HG02678 (cell line): ENCODE data around the gene PCDHGA2.
A peak's percentile ranks its signal among the peaks of the same experiment; 100 is the strongest.
"Not testable (repeated sequence)": the region's sequence is repeated elsewhere in the genome, so short reads cannot be mapped to it uniquely, and the experiment has no call there.

Experiments used
- ATAC-seq: cut with Tn5 transposase; IDR thresholded peaks from one replicate; pipeline ENCODE4 v1.9.1; 2021; ENCODE audit warnings: mild to moderate bottlenecking, moderate library complexity; ENCODE audit not compliant: unreplicated experiment

PCDHGA2 gene

DNA sequence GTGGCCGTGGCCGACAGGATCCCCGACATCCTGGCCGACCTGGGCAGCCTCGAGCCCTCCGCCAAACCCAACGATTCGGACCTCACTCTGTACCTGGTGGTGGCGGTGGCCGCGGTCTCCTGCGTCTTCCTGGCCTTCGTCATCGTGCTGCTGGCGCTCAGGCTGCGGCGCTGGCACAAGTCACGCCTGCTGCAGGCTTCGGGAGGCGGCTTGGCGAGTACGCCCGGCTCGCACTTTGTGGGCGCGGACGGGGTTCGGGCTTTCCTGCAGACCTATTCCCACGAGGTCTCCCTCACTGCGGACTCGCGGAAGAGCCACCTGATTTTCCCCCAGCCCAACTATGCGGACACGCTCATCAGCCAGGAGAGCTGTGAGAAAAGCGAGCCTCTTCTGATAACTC, 7.5 kb downstream of the PCDHGA2 start:
- not testable (repeated sequence) for ATAC-seq

DNA sequence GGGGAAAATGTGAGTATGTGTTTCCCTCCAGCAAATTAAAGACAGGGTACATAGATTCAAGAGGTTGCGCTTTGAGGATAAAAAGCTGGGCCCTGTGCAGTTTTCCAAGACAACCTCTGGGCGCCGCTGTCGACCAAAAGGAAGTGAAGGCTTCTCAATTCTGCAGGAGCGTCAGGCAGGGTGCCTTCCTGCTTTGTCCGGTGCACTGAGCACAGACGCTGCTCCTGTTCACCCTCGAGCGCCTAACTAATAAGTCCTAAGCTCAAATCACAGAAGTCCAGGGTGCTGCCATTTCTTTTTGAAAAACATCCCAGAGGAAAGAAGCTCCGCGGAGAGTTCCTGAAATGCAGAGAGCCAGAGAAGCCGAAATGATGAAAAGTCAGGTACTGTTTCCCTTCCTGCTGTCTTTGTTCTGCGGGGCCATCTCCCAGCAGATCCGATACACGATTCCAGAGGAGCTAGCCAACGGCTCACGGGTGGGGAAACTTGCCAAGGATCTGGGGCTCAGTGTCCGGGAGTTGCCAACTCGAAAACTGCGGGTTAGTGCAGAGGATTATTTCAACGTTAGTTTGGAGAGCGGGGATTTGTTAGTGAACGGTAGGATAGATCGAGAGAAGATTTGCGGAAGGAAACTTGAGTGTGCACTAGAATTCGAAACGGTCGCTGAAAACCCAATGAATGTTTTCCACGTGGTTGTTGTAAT, 11.5 kb downstream of the PCDHGA2 start, which contains the start of gene PCDHGB1:
TSS of gene PCDHGB1 (plus strand) at position 183 of the 703 bp plus-strand sequence. CDS start at position 345, 162 bp downstream.
- ATAC-seq = no peak

DNA sequence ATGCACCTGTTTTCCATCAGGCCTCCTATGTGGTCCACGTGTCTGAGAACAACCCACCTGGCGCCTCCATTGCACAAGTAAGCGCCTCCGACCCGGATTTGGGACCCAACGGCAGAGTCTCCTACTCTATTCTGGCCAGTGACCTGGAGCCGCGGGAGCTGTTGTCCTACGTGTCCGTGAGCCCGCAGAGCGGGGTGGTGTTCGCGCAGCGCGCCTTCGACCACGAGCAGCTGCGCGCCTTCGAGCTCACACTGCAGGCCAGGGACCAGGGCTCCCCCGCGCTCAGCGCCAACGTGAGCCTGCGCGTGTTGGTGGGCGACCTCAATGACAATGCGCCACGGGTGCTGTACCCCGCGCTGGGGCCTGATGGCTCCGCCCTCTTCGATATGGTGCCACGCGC, 13.0 kb downstream of the PCDHGA2 start:
- no peak for ATAC-seq

DNA sequence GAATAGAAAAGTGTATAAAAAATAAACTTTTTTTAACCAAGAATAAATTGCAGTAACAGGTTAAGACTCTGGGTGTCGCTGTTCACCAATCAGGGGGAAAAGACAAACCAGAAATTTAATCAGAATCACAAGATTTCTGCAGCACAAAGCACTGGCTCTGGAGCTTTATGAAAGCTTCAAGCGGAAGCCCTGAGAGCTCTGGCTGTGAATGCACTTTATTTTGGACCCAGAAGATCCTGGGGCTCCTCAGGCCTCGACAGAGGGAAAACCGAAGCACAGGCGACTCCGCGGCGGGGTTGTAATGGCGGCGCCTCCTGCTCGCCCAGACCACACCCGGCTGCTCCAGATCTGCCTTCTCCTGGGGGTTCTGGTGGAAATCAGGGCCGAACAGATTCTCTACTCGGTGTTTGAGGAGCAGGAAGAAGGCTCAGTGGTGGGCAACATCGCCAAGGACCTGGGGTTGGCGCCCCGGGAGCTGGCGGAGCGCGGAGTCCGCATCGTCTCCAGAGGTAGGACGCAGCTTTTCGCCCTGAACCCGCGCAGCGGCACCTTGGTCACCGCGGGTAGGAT, 16.4 kb downstream of the PCDHGA2 start, which contains the start of gene PCDHGA4:
TSS of gene PCDHGA4 (plus strand) at position 122 of the 570 bp plus-strand sequence. CDS start at position 209, 87 bp downstream.
- ATAC-seq = no peak

DNA sequence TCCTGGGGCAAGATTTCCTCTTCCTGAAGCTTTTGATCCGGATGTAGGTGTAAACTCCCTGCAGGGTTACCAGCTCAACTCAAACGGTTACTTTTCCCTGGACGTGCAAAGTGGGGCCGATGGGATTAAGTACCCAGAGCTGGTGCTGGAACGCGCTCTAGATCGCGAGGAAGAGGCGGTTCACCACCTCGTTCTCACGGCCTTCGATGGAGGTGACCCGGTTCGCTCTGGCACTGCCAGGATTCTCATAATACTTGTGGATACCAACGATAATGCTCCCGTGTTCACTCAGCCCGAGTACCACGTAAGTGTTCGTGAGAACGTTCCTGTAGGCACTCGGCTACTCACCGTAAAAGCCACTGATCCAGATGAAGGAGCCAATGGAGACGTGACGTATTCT, 17.1 kb downstream of the PCDHGA2 start:
- no peak for ATAC-seq

DNA sequence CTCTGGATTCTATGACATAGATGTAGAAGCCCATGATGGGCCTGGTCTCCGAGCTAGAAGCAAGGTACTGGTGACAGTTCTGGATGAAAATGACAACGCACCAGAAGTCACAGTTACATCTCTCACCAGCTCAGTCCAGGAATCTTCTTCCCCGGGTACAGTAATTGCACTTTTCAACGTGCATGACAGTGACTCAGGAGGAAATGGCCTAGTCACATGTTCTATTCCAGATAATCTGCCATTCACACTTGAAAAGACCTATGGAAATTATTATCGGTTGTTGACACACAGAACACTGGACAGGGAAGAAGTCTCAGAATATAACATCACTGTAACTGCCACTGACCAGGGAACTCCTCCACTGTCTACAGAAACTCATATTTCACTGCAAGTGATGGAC, 17.6 kb downstream of the PCDHGA2 start:
- ATAC-seq = no peak

DNA sequence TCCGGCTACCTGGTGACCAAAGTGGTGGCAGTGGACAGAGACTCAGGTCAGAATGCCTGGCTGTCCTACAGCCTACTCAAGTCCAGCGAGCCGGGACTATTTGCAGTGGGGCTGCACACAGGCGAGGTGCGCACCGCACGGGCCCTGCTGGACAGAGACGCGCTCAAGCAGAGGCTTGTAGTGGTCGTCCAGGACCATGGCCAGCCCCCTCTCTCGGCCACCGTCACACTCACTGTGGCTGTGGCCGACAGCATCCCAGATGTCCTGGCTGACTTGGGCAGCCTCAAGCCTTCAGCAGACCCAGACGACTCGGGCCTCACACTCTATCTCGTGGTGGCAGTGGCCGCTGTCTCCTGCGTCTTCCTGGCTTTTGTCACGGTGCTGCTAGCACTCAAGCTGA, 18.4 kb downstream of the PCDHGA2 start:
- ATAC-seq = no peak

DNA sequence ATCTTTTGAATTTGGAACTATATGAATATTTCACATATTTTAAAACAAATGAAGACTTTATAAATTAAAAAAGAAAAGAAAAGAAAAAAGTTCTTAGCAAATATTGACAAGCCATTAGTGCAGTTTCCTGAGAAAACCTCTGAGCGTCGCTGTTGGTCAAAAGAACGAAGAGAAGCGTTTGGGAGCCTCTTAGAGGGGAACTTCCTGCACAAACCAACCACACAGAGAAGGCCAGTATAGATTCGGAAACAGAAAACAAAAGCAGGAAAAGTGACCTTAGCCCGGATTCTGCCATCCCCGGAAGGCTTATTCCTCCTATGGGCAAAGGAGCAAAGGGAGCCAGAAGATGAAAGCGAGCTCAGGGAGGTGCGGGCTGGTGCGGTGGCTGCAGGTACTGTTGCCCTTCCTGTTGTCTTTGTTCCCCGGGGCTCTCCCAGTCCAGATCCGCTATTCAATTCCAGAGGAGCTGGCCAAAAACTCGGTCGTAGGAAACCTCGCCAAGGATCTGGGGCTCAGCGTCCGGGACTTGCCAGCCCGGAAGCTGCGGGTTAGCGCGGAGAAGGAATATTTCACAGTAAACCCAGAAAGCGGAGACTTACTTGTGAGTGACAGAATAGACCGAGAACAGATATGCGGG, 21.3 kb downstream of the PCDHGA2 start, which contains the start of gene PCDHGB2:
TSS of gene PCDHGB2 (plus strand) at position 205 of the 637 bp plus-strand sequence. CDS start at position 347, 142 bp downstream.
- peak; percentile 73 for ATAC-seq

DNA sequence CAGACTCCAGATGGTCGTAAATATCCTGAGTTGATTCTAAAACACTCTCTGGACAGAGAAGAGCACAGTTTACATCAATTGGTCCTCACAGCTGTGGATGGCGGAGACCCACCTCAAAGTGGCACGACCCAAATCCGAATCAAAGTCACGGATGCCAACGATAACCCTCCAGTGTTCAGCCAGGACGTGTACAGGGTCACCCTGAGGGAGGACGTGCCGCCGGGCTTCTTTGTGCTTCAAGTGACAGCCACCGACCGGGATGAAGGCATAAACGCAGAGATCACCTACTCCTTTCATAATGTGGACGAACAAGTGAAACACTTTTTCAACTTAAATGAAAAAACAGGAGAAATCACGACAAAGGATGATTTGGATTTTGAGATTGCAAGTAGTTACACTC, 22.1 kb downstream of the PCDHGA2 start:
- no peak for ATAC-seq

DNA sequence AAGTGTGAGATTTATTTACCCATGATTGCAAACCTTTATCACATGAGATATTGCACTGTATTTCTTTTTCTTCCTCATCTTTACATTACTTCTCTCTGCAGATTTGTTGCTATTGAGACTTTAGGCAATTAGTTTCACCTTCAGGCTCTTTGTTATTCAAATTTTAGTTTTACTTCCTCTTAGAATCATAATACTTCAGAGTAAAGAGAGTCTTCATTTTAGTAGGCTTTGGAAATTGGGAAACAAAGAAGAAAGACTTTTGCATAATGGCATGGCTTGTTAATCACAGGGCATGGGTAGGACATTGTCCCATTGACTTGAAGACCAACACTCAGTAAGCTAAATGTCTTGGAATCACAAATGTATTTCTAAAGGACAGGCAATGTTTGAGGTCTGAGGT, 24.2 kb downstream of the PCDHGA2 start:
- no peak for ATAC-seq

DNA sequence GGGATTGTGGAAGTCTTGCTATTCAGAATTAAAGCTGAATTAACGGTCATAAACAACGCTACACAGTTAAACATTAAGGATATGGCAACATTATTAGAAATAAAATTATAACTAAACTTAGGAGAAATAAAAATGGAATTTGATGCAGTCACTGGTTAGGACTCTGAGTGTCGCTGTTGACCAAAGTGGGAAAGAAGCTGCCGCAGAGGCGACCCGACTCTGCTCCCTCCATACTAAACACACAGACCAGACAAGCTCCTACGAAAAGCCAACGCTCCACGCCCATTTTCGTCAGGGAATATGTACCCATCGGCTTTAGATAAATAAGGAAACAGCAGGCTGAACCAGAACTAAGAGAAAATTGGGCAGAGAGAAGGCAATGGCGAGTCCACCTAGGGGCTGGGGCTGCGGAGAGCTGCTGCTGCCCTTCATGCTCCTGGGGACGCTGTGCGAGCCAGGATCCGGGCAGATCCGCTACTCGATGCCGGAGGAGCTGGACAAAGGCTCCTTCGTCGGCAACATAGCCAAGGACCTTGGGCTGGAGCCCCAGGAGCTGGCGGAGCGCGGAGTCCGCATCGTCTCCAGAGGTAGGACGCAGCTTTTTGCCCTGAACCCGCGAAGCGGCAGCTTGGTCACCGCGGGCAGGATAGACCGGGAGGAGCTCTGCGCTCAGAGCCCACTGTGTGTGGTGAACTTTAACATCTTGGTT, 25.5 kb downstream of the PCDHGA2 start, which contains the start of gene PCDHGA5:
TSS of gene PCDHGA5 (plus strand) at position 211 of the 709 bp plus-strand sequence. CDS start at position 380, 169 bp downstream.
- ATAC-seq = no peak

DNA sequence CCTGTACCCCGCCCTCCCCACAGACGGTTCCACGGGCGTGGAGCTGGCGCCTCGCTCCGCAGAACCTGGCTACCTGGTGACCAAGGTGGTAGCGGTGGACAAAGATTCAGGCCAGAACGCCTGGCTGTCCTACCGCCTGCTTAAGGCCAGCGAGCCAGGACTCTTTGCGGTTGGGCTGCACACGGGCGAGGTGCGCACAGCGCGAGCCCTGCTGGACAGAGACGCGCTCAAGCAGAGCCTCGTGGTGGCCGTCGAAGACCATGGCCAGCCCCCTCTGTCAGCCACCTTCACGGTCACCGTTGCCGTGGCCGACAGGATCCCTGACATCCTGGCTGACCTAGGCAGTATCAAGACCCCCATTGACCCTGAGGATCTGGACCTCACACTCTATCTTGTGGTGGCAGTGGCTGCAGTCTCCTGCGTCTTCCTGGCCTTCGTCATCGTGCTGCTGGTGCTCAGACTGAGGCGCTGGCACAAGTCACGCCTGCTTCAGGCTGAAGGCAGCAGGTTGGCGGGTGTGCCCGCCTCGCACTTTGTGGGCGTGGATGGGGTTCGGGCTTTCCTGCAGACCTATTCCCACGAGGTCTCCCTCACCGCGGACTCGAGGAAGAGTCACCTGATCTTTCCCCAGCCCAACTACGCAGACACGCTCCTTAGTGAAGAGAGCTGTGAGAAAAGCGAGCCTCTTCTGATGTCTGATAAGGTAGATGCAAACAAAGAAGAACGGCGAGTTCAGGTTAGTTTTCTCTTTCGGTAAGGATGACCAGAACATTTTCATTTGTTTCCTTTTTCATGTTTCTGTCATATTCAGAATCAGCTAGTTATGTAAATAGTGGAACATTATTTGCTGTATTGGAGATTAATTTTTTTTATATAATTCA, 27.7 kb downstream of the PCDHGA2 start:
- ATAC-seq = no peak

DNA sequence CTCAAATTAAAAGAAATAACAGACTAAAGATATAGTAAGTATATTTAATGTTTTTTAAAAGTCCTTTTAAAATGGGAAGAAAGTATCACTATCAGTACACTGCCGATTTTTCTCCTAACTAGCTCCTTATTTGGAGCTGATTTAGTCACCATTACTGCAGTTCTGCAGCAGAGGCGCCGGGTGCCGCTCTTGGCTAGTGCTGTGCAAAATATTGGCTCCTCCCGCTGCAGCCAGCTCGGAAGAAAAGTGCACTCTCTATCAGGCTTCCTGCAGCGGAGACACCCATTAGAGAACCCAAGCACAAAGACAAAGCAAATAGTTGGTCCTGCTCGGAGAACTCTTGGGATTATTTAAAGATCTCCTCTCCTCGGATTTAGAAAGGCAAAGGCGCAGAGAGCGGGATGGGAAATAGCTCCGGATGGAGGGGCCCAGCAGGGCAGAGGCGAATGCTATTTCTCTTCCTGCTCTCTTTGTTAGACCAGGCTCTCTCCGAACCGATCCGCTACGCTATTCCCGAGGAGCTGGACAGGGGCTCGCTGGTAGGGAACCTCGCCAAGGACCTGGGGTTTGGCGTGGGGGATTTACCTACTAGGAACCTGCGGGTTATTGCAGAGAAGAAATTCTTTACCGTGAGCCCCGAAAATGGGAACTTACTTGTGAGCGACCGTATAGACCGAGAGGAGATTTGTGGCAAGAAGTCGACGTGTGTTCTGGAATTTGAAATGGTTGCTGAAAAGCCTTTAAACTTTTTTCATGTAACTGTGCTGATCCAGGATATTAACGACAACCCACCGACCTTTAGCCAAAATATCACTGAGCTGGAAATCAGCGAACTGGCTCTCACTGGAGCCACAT, 31.7 kb downstream of the PCDHGA2 start, which contains the start of gene PCDHGB3:
TSS of gene PCDHGB3 (plus strand) at position 249 of the 855 bp plus-strand sequence. CDS start at position 402, 153 bp downstream.
- ATAC-seq = peak; percentile 90

DNA sequence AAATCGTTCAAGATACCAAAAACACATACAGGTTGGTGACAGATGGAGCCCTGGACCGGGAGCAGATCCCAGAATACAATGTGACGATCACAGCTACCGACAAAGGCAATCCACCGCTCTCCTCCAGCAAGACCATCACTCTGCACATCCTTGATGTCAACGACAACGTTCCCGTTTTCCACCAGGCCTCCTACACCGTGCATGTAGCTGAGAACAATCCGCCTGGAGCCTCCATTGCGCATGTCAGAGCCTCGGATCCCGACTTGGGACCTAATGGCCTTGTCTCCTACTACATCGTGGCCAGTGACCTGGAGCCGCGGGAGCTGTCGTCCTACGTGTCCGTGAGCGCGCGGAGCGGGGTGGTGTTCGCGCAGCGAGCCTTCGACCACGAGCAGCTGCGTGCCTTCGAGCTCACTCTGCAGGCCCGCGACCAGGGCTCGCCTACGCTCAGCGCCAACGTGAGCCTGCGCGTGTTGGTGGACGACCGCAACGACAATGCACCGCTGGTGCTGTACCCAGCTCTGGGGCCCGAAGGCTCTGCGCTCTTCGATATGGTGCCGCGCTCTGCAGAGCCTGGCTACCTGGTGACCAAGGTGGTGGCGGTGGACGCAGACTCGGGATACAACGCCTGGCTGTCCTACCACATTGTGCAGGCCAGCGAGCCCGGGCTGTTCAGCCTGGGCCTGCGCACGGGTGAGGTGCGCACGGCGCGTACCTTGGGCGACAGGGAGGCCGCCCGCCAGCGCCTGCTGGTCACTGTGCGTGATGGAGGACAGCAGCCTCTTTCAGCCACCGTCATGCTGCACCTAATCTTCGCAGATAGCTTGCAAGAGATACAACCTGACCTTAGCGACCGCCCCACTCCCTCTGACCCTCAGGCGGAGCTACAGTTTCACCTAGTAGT, 33.3 kb downstream of the PCDHGA2 start:
- ATAC-seq = no peak

DNA sequence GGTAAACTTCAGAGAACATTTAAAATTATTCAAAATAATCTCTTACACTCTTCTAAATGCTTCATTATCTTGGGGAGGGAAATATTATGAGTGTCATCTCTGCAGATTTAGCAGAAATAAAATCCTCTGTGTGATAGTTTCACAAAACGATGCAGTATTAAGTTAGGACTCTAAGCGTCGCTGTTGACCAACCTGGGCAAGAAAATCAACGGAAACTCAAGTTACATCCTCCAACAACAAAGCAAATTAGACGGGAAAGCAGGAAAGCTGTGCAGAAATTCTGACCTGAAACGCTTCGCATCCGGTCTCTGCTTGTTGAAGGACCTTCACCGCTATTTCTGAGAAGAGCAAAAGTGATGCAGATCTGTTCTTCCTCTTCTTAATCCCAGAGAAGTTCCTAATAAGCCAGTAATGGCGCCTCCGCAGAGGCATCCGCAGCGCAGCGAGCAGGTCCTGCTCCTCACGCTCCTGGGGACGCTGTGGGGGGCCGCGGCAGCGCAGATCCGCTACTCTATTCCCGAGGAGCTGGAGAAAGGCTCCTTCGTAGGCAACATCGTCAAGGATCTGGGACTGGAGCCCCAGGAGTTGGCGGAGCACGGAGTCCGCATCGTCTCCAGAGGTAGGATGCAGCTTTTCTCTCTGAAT, 35.2 kb downstream of the PCDHGA2 start, which contains the start of gene PCDHGA6:
TSS of gene PCDHGA6 (plus strand) at position 219 of the 645 bp plus-strand sequence. CDS start at position 412, 193 bp downstream.
- no peak for ATAC-seq

DNA sequence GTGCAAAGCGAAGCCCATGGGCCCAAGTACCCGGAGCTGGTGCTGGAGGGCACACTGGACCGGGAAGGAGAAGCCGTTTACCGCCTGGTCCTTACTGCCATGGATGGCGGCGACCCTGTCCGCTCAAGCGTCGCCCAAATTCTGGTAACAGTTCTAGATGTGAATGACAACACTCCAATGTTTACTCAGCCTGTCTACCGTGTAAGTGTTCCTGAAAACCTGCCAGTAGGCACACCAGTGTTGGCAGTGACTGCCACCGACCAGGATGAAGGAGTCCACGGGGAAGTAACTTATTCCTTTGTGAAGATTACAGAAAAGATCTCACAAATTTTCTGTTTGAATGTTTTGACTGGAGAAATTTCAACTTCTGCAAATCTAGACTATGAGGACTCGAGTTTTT, 36.1 kb downstream of the PCDHGA2 start:
- ATAC-seq = no peak

DNA sequence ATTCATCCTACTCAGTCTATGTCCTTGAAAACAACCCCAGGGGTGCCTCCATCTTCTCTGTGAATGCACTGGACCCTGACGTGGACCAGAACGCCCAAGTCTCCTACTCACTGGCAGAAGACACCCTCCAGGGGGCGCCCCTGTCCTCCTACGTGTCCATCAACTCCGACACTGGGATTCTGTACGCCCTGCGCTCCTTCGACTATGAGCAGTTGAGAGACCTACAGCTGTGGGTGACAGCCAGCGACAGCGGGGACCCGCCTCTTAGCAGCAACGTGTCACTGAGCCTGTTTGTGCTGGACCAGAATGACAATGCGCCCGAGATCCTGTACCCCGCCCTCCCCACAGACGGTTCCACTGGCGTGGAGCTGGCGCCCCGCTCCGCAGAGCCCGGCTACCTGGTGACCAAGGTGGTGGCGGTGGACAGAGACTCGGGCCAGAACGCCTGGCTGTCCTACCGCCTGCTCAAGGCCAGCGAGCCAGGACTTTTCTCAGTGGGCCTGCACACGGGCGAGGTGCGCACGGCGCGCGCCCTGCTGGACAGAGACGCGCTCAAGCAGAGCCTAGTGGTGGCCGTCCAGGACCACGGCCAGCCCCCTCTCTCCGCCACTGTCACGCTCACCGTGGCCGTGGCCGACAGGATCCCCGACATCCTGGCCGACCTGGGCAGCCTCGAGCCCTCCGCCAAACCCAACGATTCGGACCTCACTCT, 37.0 kb downstream of the PCDHGA2 start:
- ATAC-seq = not testable (repeated sequence)
